ENCODE data around the gene DNAJB14.
"Not testable (repeated sequence)": the region's sequence is repeated elsewhere in the genome, so short reads cannot be mapped to it uniquely, and the experiment has no call there.

Gene DNAJB14

GRCh38 chr4:99946356-99947189 is at the start of gene DNAJB14:
Gene DNAJB14, minus strand, starts transcription at chr4:99946618. Its CDS starts 47 bp downstream, at chr4:99946571.
- DNase-seq, result peak; percentile 68

GRCh38 chr4:99991741-99992140 is 45.3 kb upstream of the DNAJB14 start:
- DNase-seq, result no peak

GRCh38 chr4:99987681-99988080 is 41.3 kb upstream of the DNAJB14 start:
- no peak for DNase-seq

GRCh38 chr4:99986792-99987191 is 40.4 kb upstream of the DNAJB14 start:
- no peak for DNase-seq

- DNase-seq, result no peak
Observed at GRCh38 chr4:99983289-99983943, 37.0 kb upstream of the DNAJB14 start.

- no peak for DNase-seq
Observed at GRCh38 chr4:99979872-99980271, 33.5 kb upstream of the DNAJB14 start.

GRCh38 chr4:99971453-99972111 is 25.2 kb upstream of the DNAJB14 start:
- no peak for DNase-seq

GRCh38 chr4:99968330-99968729 is 21.9 kb upstream of the DNAJB14 start:
- no peak for DNase-seq

- DNase-seq, result no peak
Observed at GRCh38 chr4:99966692-99967091, 20.3 kb upstream of the DNAJB14 start.

GRCh38 chr4:99965674-99966350 is 19.4 kb upstream of the DNAJB14 start:
- DNase-seq, result no peak

- no peak for DNase-seq
Observed at GRCh38 chr4:99965173-99965572, 18.8 kb upstream of the DNAJB14 start.

- DNase-seq, result no peak
Observed at GRCh38 chr4:99961711-99962110, 15.3 kb upstream of the DNAJB14 start.

GRCh38 chr4:99960648-99961047 is 14.2 kb upstream of the DNAJB14 start:
- no peak for DNase-seq

GRCh38 chr4:99958207-99958606 is 11.8 kb upstream of the DNAJB14 start:
- not testable (repeated sequence) for DNase-seq

GRCh38 chr4:99950913-99951254 is 4.5 kb upstream of the DNAJB14 start:
- DNase-seq, result no peak

GRCh38 chr4:99949999-99950912 is 3.8 kb upstream of the DNAJB14 start, which contains the start of gene H2AZ1:
Gene H2AZ1, minus strand, starts transcription at chr4:99950275. Its CDS starts 105 bp downstream, at chr4:99950170.
- peak; percentile 95 for DNase-seq

GRCh38 chr4:99949034-99949998 is 2.9 kb upstream of the DNAJB14 start:
- DNase-seq, result peak; percentile 78

GRCh38 chr4:99947608-99948007 is 1.2 kb upstream of the DNAJB14 start:
- DNase-seq, result no peak

GRCh38 chr4:99947190-99947578 is 766 bp upstream of the DNAJB14 start:
- no peak for DNase-seq

GRCh38 chr4:99945718-99946355 is 581 bp downstream of the DNAJB14 start:
- no peak for DNase-seq
